ENCODE results near the gene HMG20A.

Gene HMG20A

DNA sequence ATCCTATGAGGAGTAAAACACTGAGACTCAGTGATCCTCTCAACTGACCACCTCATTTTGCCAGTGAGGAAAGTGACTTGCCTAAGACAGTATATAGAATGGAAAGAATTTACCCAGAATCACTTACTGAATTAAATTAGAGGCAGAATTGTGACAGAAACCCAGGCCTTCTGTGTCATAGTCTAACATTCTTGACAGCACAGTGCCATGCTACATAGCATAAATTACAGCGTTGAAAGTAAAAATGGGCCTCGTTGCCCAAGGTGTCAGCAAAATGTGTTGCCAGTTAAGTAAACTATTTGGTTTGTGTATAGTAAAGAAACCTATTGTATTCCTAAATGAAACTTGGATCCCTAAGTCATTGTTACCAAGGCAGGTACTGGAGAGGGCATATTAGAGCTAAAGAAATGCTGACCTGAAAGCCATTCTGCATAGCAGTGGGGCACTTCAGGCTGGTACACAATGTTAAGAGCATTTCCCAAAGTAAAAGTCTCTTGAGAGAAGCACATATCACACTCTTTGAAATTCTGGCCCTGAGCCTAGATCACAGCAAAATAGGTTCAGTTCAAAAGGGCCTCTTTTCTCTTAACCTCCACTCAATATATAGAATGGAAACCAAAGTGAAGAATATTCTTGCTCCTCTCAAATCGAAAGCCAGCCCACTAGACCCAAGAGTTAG lies 53.8 kb downstream of the HMG20A start:
- H3K27ac Mint-ChIP-seq = no peak overlapping the region
- DNase-seq (no peak), ATAC-seq (no peak)
- no peaks in the 10 kb centered on the region for H3K9me3 Mint-ChIP-seq
- H3K27me3 Mint-ChIP-seq = no peaks in the 10 kb centered on the region
- H3K4me3 Mint-ChIP-seq = no peak overlapping the region
- H3K4me1 Mint-ChIP-seq = no peaks in the 10 kb centered on the region

DNA sequence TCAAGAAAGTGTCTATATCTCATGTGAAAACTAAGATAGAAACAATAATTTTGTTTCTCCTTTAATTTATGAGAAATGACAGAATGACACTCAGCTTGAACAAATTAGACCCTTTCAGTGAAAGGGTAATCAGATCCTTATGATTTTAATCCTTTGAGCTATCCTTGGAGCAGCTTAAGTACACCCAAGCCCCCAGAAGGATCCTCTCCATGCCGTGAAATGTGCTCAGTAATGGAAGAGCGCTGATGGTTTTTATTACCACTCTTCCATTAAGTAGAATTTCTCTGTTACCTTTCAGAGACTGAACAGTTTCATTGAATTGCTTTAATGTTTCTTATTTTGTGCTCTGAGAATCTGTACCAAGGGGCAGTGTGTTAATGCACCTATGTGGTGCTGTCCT lies 54.3 kb downstream of the HMG20A start:
- H3K4me3 Mint-ChIP-seq = no peak overlapping the region
- H3K9me3 Mint-ChIP-seq = no peaks in the 10 kb centered on the region
- DNase-seq (no peak), ATAC-seq (no peak)
- no peaks in the 10 kb centered on the region for H3K4me1 Mint-ChIP-seq
- no peak overlapping the region for H3K27ac Mint-ChIP-seq
- H3K27me3 Mint-ChIP-seq = no peaks in the 10 kb centered on the region

DNA sequence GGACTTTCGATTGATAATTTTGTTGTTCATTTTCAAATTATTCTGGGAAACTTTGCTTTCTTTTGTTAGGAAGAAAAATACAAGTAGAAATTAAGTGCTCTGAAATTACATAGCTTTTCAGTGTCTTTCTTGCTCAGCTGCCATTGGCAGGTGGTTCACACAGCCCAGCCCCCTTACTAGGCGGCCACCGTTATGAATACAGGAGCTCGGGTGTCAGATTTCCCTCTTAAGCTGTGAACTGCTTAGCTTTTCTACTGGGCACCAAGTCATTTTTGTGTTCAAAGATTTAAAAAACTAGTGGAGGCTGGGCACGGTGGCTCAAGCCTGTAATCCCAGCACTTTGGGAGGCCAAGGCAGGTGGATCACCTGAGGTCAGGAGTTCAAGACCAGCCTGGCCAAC lies 55.2 kb downstream of the HMG20A start:
- no peak overlapping the region for H3K27ac Mint-ChIP-seq

DNA sequence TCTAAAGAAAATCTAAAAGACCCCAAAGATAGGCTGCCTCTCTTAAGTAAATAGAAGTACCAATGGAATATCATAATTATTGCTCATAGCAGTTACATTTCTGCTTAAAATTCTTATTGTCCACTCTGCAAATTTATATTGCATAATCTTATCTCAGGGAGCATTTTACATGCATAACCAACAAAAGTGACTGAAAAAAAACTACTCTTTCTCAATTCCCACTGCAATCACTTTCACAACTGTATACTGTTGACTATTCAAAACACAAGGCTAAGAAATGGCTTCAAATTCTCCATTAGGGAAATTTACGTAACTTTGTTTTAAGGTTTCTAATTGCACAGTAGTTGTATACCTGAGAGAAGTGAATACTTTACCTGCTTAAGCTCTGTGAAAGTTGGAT lies 56.3 kb downstream of the HMG20A start:
- Mint-ChIP-seq H3K27ac (no peak overlapping the region), H3K27me3 (no peaks in the 10 kb centered on the region), H3K9me3 (no peaks in the 10 kb centered on the region), H3K4me3 (no peak overlapping the region), H3K4me1 (no peaks in the 10 kb centered on the region)
- DNase-seq (no peak), ATAC-seq (no peak)

More for the DNA sequence above, 55.2 kb downstream of the HMG20A start:
- Mint-ChIP-seq H3K27me3 (no peaks in the 10 kb centered on the region), H3K4me1 (no peaks in the 10 kb centered on the region), H3K4me3 (no peak overlapping the region), H3K9me3 (no peaks in the 10 kb centered on the region)
- ATAC-seq (no peak), DNase-seq (no peak)

DNA sequence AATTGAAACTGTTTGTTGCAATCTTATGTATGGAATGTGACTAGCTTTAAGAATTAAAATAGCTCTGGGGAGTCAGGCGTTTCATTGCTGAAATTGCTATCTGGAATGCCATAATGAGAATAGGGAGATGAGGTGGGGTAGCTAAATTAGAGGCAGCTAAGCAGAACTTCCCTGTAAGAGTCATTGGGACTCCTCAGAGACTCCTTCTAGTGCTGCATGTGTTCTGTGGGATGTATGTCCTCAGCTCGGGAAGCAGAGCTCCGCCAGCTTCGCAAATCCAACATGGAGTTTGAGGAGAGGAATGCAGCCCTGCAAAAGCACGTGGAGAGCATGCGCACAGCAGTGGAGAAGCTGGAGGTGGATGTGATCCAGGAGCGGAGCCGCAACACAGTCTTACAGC lies 57.4 kb downstream of the HMG20A start:
- DNase-seq (no peak), ATAC-seq (no peak)
- peak overlapping the region in 1 of 2 donors; percentile 63 for H3K27ac Mint-ChIP-seq
- no peak overlapping the region for H3K4me3 Mint-ChIP-seq
- no peaks in the 10 kb centered on the region for H3K9me3 Mint-ChIP-seq
- no peaks in the 10 kb centered on the region for H3K4me1 Mint-ChIP-seq
- H3K27me3 Mint-ChIP-seq = no peaks in the 10 kb centered on the region

DNA sequence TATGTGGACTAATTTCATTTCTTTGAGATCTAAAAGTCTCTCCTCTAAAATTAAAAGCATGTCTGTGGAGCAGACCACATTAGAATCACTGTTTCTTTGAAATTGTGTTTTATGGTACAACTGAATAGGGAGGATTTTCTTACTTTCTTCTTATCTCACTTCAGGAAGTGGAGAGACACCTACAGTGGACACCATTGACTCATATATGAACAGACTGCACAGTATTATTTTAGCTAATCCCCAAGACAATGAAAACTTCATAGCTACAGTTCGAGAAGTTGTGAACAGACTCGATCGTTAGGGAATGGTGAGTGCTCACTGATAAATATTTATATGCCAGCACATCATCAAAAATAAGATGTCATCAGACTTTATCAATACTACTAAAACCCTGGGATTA lies 58.3 kb downstream of the HMG20A start:
- Mint-ChIP-seq H3K4me3 (no peak overlapping the region), H3K27me3 (no peaks in the 10 kb centered on the region), H3K9me3 (no peaks in the 10 kb centered on the region), H3K4me1 (no peaks in the 10 kb centered on the region), H3K27ac (no peak overlapping the region)
- DNase-seq (no peak), ATAC-seq (no peak)

DNA sequence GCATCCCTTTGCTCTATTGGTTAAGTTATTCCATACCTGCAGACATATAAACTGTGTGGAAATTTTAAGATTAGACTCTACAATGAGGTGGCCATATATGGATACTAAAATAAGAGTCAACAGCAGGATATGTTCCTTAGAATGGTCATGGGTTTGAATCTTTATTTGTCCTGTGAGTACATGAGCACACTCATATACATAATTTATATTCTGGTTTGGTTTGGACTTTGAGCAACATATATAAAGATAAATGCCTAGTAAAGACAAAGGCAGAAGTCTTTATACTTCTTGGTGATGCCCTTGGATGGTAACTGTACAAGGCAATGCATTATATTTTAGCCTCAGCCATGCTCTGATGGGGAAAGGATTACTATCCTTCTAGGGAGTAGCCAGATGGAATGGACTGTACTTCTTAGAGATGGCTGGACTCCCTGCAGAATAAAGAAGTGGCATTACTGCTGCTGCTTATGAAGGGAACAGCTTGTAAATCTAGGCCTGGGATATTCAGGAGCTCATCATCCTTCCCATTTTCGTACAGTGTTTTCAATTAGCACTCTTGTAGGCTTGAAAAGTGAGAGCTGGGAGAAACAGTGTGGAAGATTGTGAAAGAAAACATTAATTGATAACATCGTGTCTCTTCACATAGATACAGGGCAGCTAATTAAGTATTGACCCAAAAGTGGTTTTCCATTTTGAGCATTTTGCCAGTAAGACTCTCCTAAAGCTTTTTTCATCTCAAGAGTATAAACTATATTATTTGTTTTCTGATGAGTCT lies 60.4 kb downstream of the HMG20A start:
- ATAC-seq (no peak), DNase-seq (no peak)
- Mint-ChIP-seq H3K27me3 (no peaks in the 10 kb centered on the region), H3K9me3 (no peaks in the 10 kb centered on the region), H3K27ac (no peak overlapping the region), H3K4me1 (no peaks in the 10 kb centered on the region), H3K4me3 (no peak overlapping the region)

DNA sequence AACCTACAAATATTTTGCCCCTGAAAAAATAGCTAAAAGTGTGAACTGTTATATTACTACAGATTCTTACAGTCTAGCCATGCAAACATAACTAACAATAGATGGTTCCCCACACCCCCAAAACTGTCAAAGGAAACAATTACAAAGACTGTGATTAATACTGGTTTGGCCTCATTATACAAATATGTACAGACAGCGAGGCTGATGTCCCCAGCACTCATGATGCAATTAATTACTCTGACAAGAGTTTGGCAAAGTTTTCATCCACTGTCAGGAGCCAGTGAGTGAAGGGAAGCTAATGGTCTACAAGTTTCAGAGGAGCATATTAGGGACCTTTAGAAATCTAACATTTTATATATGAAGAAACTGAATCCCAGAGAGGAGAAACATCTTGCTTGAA lies 61.0 kb downstream of the HMG20A start:
- Mint-ChIP-seq H3K4me3 (no peak overlapping the region), H3K27me3 (no peaks in the 10 kb centered on the region), H3K4me1 (peaks cover 1% of the 10 kb centered on the region), H3K27ac (no peak overlapping the region), H3K9me3 (no peaks in the 10 kb centered on the region)
- ATAC-seq (no peak), DNase-seq (no peak)

DNA sequence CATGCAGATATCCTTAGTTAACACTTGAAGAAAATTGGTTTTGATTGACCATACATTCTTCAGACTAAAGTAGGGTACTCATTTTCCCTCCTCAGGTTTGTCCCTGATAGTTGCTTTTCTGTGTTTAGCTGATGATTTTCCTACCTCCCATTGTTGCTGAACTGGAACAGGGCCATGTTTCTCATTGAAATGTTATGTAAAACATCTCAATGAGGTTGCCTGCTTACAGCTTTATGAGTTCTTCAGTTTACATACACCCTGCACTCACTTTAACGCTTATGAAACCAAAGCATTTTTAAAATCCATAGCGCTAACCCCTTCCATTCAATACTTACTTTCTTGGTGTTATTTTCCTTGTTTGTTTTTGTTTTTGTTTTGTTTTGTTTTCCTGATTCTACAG lies 61.9 kb downstream of the HMG20A start:
- Mint-ChIP-seq H3K9me3 (no peaks in the 10 kb centered on the region), H3K4me3 (no peak overlapping the region), H3K4me1 (peaks cover 10% of the 10 kb centered on the region), H3K27ac (peak overlapping the region in 1 of 2 donors; percentile 93), H3K27me3 (no peaks in the 10 kb centered on the region)
- DNase-seq (no peak), ATAC-seq (no peak)

DNA sequence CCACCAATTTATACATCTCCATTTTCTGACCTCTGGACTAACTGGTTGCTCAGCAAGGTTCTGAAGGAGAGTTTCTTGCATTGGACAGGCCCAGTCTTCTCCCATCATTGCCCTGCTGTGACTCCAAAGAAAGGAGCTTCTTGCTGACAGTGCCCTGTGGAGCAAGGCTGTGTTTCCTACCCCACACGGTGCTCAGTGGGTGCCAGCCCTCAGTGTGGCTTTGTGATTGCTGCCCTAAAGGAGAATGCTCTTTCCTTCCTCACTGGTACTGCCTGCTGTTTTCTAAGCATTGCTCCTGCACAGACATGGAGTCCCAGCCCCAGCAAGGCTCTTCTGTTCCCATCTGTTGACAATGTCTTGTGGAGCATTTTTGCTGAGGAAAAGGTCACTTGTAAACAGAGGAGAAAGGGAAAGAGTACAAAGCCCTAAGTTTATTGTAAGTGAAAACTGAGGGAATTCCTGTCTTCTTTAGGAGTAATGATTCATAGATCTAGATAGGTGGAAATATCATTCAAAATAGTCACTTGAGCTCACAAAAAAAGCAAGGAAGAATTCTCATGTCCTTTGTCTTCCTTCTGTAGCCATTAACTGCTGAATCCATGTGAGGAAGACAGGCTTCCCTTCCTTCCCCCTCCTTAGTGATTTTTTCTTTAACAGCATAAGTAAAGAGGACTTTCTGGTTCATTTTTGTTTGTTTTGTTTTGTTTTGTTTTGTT lies 62.9 kb downstream of the HMG20A start:
- DNase-seq (no peak), ATAC-seq (no peak)
- H3K4me1 Mint-ChIP-seq = peaks cover 17% of the 10 kb centered on the region
- no peaks in the 10 kb centered on the region for H3K27me3 Mint-ChIP-seq
- H3K27ac Mint-ChIP-seq = peak overlapping the region; percentile 7 to 29
- H3K4me3 Mint-ChIP-seq = no peak overlapping the region
- no peaks in the 10 kb centered on the region for H3K9me3 Mint-ChIP-seq

DNA sequence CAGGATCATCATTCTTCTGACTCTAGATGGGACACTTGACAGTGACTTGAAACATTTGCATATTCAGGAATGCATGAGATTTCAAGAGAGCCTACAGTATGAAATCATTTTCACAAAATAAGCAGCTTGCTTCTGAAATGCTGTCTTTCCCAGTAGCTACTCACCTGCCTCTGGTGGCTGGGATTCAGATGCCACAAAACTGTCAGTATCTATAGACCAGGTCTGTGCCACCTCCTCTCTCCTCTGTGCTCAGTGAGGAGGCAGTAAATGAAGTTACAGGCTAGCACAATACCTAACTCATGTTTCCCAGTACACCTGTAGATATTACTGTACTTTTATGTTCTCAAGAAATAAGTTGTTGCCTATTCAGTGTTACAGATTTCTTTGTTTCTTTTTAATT lies 64.3 kb downstream of the HMG20A start:
- H3K27ac Mint-ChIP-seq = no peak overlapping the region
- no peak overlapping the region for H3K4me3 Mint-ChIP-seq
- H3K27me3 Mint-ChIP-seq = no peaks in the 10 kb centered on the region
- no peaks in the 10 kb centered on the region for H3K9me3 Mint-ChIP-seq
- DNase-seq = no peak
- H3K4me1 Mint-ChIP-seq = peaks cover 17% of the 10 kb centered on the region
- no peak for ATAC-seq

DNA sequence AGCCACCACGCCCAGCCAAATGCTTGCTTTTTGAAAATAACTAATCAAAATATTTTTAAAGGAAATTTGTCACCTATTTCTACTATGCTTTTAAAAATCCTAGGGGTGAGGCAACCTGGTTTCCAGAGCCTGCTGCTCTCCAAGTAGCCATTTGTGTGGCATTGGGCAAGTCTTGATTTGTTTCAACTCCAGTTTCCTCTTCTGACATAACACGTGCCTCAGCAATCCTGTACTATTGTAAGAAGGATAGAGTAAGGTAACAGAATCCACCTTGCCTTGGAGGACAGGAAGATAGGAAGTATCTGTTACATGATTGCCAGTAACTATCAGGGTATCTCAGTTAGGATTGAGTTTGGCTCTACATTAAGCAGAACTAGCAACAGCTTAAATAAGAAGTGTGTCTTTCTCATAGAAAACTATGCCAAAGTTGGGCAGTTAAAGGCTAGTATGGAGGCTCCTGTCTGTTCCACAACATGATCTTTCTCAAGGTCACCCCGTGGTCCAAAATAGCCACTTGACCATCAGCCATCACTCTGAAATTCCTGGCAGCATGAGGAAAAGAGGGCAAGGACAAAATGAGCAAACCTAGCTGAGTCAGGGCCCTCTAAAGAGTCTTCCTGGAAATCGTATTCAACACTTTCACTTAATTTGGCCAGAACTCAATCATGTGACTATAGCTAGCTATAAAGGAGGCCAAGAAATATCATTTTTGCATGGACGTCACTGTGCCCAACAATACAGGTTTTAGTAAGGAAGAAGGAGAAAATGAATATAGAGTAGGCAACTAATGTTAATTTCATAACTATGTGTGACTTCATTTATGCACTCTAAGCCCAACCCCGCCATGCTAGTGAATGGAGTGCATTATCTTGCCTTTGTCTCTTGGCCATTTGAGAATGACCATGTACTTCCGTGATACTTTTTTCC lies 66.1 kb downstream of the HMG20A start:
- no peak for DNase-seq
- no peak overlapping the region for H3K4me3 Mint-ChIP-seq
- ATAC-seq = no peak

DNA sequence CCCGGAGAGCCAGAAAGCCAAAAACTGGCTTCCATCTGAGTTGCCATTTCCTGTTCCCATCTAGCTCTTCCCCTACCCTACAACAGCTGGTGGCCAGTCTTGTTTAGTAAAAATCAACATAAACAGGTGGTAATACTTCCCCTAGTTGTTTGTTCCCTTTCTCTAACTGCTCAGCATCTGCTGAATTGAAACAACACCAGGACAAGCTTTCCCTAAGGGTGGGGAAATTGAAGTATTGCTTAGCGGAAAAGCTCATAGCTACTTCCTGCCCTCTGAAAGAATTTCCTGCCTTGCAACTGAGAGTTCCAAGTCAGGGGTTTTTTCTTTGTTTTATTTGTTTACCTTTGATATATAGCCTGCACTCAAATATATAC lies 66.8 kb downstream of the HMG20A start:
- H3K9me3 Mint-ChIP-seq = no peaks in the 10 kb centered on the region
- peaks cover 19% of the 10 kb centered on the region for H3K4me1 Mint-ChIP-seq
- ATAC-seq = no peak
- no peak for DNase-seq
- H3K27me3 Mint-ChIP-seq = no peaks in the 10 kb centered on the region
- H3K27ac Mint-ChIP-seq = peak overlapping the region in 1 of 2 donors; percentile 24
- no peak overlapping the region for H3K4me3 Mint-ChIP-seq

More for the DNA sequence above, 66.1 kb downstream of the HMG20A start:
- Mint-ChIP-seq H3K27me3 (no peaks in the 10 kb centered on the region), H3K9me3 (no peaks in the 10 kb centered on the region), H3K27ac (peak overlapping the region; percentile 24 to 51), H3K4me1 (peaks cover 17% of the 10 kb centered on the region)

DNA sequence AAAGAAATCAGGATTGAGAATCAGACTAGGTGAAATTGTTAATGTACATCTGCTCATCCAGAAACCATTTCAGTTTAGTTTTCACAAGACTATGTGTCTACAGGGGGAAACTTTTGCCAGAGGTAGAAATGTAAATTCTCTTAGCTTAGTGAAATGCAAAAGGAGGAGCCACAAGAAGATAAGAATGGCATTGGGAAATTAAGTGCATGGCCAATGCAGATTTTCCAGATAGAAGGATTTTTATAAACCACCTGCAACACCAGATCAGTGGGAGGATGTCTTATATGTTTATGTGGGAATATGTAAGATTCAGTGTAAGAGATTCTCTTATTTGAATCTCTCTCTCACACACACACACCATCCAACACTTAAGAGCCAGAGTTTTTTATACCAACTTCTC lies 67.2 kb downstream of the HMG20A start:
- no peak overlapping the region for H3K4me3 Mint-ChIP-seq
- no peaks in the 10 kb centered on the region for H3K27me3 Mint-ChIP-seq
- no peak for ATAC-seq
- H3K4me1 Mint-ChIP-seq = peaks cover 23% of the 10 kb centered on the region
- no peak for DNase-seq
- no peaks in the 10 kb centered on the region for H3K9me3 Mint-ChIP-seq
- no peak overlapping the region for H3K27ac Mint-ChIP-seq

DNA sequence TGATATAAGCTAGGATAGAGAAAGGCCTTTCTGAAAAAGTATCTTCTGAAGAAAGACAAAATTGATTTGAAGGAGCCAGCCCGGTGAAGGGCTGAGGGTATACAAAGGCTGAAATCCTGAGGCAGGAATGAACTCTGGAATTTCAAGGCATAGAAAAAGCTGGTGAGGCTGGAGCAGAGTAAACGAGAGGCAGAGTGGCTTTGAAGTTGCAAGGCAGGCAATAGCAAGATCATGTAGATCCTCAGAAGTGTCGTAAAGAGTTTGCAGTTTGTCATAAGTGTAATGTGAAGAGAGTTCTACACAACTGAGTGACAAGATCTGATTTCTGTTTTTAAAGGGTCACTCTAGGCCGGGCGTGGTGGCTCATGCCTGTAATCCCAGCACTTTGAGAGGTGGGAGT lies 69.0 kb downstream of the HMG20A start:
- Mint-ChIP-seq H3K4me3 (no peak overlapping the region), H3K9me3 (no peaks in the 10 kb centered on the region), H3K27me3 (no peaks in the 10 kb centered on the region), H3K4me1 (peaks cover 38% of the 10 kb centered on the region), H3K27ac (peak overlapping the region in 1 of 2 donors; percentile 28)
- DNase-seq (no peak), ATAC-seq (no peak)
